AG09309 (cell line): Measurements from ENCODE around the gene TEX26.

ENCODE experiments used
- DNase-seq: peaks from one replicate; pipeline ENCODE4 v3.0.0-alpha.2; 2010; ENCODE audit warnings: low read depth
- H3K4me3 ChIP-seq: 2 replicates; pipeline ENCODE4 v1.5.1; 2011; ENCODE audit warnings: mild to moderate bottlenecking, low read depth, low read length, moderate library complexity; ENCODE audit not compliant: control insufficient read depth
- TF ChIP-seq, protein P1 (sequence below): IDR thresholded peaks from 2 replicates; pipeline ENCODE4 v1.5.1; 2011; ENCODE audit warnings: mild to moderate bottlenecking, low read depth, low read length, inconsistent platforms; ENCODE audit not compliant: insufficient read depth, control insufficient read depth; ENCODE audit errors: missing control alignments

Gene TEX26

GRCh38 chr13:30983431-30983830, 51.0 kb downstream of the TEX26 start:
- TF ChIP-seq, protein P1, sequence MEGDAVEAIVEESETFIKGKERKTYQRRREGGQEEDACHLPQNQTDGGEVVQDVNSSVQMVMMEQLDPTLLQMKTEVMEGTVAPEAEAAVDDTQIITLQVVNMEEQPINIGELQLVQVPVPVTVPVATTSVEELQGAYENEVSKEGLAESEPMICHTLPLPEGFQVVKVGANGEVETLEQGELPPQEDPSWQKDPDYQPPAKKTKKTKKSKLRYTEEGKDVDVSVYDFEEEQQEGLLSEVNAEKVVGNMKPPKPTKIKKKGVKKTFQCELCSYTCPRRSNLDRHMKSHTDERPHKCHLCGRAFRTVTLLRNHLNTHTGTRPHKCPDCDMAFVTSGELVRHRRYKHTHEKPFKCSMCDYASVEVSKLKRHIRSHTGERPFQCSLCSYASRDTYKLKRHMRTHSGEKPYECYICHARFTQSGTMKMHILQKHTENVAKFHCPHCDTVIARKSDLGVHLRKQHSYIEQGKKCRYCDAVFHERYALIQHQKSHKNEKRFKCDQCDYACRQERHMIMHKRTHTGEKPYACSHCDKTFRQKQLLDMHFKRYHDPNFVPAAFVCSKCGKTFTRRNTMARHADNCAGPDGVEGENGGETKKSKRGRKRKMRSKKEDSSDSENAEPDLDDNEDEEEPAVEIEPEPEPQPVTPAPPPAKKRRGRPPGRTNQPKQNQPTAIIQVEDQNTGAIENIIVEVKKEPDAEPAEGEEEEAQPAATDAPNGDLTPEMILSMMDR, result no peak
- no peak overlapping the region for H3K4me3 ChIP-seq
- DNase-seq, result no peak

- TF ChIP-seq, protein P1, result no peak
- no peak for DNase-seq
- no peak overlapping the region for H3K4me3 ChIP-seq
These were observed 52.2 kb downstream of the TEX26 start for GRCh38 chr13:30984620-30985019.

GRCh38 chr13:30985637-30986205, 53.3 kb downstream of the TEX26 start:
- H3K4me3 ChIP-seq, result no peak overlapping the region
- DNase-seq, result no peak
- TF ChIP-seq, protein P1, result no peak

DNA sequence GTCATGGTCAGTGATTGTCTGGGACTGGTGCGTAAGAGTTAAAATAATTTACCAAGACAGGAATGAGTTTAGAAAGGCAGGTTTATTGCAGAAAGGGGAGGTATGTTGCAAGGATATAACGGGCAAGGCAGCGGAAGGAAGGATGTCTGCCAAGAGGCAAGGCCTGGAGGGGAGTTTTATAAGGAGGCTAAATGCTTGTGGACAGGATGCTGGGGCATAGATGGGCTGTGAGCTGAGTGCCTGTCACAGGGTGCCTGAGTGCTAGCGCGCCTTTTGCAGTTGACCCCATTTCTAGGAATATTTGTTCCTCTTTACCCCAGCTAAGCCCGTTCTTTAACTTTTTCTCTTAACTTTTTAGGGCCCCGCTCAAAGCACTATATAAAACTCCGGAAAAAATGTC, 58.7 kb downstream of the TEX26 start:
- no peak for DNase-seq

DNA sequence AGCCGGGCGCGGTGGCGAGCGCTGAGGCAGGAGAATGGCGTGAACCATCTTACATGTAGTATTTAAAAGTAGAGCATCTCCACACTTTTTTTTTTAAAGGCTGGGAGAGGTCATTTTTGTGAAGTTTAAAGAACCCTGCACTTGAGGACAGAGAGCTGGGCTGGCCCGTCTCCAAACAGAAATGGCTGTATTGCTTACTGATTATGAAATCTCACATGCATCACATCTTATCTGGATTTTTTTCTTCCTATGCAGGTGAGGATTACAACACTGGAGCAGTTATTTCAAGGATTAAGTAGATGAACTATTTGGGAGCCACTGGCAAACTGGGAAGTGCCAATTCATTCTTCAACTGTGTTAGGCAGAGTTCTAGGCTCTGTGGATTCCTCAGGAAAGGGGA, 59.5 kb downstream of the TEX26 start:
- DNase-seq, result no peak
- TF ChIP-seq, protein P1, result no peak
- H3K4me3 ChIP-seq, result no peak overlapping the region

More for the DNA sequence above, 58.7 kb downstream of the TEX26 start:
- TF ChIP-seq, protein P1, result no peak
- no peak overlapping the region for H3K4me3 ChIP-seq

DNA sequence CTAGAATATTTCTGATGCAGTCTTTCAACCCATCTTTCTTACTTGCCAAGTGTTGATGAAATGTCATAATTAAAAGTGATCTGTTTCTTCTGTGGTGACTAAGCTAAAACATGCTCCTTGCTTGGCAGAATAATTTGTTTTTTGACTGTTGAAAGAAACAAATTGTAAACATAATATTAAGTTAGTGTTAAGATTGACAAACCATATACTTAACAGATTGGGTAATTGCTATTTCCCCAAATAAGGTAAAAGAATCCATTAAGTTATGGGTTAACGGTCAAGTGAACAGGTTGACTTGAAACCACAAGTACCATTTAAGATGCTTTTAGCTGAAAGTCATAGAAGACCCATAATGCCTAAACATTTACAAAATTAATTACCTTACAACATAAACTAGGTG, 62.9 kb downstream of the TEX26 start:
- no peak overlapping the region for H3K4me3 ChIP-seq
- no peak for DNase-seq
- TF ChIP-seq, protein P1, result no peak

GRCh38 chr13:30997697-30998096, 65.2 kb downstream of the TEX26 start:
- TF ChIP-seq, protein P1, result no peak
- H3K4me3 ChIP-seq, result no peak overlapping the region
- no peak for DNase-seq
